AG09319 (cell line): ENCODE data around the gene ERFL.

Experiments
- DNase-seq: peaks from one replicate; pipeline ENCODE4 v3.0.0-alpha.2; 2010; ENCODE audit warnings: low read depth; ENCODE audit errors: extremely low read depth
- TF ChIP-seq, protein P1 (sequence below): IDR thresholded peaks from 2 replicates; pipeline ENCODE4 v1.5.1; 2011; ENCODE audit warnings: low read depth, mild to moderate bottlenecking, inconsistent platforms, low read length, moderate library complexity

The ERFL gene

DNA sequence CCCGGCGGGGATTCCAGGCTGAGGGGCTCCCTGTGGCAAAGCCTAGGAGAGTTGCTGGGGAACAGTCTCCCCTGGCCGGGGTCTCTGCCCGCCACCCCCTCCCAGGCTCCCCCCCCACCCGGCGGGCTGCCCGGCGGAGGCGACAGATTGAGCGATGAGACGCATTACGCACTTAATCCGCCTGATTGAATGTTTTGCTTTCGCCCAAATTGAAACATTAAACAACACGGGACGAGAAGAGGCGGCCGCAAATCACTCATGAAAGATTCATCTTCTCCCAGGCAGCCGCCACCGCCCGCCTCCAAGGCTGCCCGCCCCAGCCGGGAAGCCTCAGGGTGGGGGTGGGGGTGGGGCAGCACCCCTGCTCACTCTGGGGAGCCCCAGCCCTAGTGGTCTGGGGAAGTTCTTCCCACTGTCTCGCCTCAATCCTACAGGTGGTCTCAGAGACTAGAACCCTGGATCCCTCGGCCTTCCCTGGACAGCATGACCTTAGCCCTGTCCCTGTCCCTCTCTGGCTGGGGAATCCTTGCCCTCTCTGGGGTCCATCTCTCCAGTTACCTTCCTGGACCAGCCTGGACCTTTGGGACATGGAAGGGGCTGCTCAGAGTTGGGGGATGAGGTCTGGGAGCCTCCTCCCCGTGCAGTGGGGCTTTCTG, 7.6 kb upstream of the ERFL start:
- TF ChIP-seq, protein P1, sequence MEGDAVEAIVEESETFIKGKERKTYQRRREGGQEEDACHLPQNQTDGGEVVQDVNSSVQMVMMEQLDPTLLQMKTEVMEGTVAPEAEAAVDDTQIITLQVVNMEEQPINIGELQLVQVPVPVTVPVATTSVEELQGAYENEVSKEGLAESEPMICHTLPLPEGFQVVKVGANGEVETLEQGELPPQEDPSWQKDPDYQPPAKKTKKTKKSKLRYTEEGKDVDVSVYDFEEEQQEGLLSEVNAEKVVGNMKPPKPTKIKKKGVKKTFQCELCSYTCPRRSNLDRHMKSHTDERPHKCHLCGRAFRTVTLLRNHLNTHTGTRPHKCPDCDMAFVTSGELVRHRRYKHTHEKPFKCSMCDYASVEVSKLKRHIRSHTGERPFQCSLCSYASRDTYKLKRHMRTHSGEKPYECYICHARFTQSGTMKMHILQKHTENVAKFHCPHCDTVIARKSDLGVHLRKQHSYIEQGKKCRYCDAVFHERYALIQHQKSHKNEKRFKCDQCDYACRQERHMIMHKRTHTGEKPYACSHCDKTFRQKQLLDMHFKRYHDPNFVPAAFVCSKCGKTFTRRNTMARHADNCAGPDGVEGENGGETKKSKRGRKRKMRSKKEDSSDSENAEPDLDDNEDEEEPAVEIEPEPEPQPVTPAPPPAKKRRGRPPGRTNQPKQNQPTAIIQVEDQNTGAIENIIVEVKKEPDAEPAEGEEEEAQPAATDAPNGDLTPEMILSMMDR, result no peak
- DNase-seq, result no peak

DNA sequence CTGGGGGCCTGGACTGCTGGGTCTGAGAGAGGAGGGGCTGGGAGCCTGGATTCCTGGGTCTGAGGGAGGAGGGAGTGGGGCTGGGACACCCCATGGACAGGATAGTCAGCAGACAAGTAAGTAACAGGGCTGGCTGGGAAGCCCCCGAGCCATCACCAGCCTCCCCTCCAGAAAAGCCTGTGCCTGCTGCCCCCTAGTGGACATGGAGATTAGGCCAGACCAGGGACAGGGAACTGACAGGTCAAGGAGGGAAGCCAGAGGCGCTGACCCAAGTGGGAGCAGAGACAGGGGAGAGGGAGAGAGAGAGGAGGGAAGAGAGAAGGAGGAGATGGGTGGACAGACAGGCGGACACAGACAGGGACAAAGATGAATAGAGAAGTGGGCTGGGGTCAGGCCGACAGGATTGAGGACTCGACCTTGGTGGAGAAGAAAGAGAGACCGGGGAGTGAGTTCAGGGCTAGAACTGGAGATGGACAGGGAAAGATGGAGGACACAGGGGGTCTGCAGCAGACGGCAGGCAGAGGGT, 6.7 kb upstream of the ERFL start:
- no peak for DNase-seq
- TF ChIP-seq, protein P1, result peak; percentile 91

DNA sequence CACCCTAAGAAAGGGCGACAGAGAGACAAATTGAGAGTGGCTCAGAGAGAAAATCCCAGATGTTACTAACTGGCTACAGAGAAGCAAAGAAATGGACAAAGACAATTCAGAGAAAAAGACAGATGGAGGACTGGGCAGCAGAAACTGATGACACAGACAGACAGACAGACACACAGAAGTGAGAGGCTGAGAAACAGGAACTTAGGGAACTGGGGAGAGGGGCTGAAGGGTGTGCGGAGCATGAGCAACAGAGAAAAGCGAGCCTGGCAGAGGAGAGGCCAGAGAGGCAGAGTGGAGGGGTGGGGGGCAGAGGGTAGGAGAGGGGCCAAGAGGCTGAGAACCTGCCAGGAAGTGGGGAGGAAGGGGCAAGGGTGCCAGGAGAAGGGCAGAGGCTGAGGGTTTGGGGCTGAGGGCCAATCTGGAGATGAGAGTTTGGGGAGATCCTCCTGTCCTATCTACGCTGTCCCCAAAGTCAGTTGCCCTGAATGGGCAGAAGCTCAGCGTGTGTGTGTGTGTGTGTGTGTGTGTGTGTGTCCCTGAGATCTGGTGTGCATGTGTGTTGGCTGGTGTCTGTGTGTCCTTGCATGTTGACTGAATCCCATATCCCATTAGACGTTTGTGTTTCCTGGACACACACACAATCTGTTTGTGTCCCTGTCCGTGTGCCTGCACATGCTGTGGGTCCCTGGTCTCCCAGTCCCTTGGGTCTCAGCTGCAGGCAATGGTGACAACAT, 5.6 kb upstream of the ERFL start:
- DNase-seq, result no peak
- TF ChIP-seq, protein P1, result no peak

DNA sequence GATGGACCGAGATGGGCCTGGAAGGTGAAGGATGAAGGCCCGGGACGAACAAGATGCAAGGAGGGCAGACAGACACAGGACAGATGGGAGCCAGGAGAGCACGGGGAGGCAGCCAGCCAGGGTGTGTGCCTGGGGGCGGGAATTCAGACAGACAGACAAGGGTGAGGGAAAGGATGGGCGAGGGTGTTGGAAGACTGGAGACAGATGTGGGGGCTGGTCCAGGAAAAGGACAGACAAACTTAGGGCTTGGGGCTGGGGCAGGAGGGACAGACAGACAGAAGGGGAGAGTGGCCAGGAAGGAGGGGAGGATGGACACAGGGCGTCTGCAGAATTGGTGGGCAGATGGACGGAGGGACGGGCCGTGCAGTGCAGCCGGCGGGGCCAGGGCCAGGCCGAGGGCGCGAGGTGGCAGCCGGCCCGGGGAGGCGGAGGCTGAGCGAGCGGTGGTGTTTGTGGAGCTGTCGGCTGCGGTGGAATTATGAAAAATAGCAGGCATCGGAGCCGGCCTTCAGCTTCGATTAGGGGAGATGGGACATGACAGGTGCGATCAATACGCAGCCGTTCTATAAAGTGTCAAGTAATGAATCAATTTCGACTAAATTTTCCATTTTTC, 4.6 kb upstream of the ERFL start:
- no peak for DNase-seq
- TF ChIP-seq, protein P1, result no peak

DNA sequence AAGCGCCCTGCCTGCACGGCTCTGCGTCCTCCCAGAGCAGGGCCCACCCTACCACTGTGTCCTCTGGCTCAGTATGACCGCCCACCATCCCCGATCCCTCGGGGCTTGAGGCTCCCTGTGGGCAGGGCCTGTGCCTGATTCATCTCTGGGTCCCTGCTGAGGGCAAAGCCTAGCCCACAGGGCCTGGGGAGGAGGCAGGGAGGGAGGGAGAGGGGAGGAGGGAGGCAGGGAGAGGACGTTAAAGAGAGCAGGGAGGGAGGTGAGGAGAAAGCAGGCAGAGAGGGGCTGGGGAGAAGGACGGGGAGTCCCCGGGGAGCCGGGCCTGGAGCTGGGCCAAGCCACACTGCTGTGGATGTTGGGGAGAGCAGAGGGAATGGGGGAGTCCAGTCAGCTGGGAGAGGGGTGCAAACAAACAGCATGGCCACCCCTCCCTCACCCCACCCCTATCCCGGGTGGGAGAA, 4.0 kb upstream of the ERFL start:
- DNase-seq, result no peak
- TF ChIP-seq, protein P1, result no peak

DNA sequence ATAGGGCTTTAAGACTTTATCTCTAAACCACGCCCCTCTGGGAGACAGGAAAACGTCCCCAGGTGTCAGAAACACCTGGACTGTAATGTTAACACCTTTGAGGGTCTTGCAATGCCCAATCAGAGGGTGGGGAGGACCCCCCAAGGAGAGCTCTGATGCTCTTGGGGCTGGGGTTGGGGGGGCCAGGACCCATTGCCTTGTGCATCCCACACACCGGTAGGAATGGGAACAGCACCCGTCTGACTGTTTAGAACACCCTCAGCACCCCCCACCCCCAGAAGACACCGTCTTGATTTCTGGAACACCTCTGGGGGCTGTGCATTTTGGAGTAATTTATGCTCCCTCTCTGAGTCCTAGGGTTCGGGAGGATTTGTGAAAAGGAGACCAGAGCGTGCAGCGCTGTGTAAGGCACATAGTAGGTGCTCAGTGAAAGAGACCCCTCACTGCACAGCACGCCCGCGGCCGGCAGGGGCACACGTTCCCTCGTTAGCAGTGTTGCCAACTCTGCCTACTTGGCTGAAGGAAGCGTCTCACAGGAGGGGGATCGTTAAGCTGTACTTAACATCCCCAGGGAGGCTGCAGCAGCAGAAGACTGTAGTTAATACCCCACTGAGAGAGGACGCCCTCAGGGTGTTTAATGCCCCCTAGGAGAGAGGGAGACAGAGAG, 2.8 kb upstream of the ERFL start:
- TF ChIP-seq, protein P1, result peak; percentile 35
- no peak for DNase-seq

DNA sequence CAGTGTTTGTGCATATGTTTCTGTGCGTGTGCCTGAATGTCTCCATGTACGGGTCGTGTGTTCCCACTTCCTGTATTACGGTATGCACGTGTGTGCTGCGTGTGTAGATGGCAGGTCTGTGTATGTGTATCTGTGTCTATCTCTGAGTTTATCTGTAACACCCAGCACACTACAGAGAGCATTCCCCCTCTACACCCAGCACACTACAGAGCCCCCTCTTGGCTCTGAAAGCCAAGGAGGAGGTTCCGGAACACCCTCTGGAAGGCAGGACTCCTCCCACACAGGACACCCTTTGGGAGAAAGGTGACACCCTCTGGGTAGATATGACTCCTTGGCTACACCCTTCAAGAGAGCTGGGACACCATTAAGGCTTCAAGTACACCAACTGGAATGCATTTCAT, 2.1 kb upstream of the ERFL start:
- DNase-seq, result no peak

More for the DNA sequence above, 2.1 kb upstream of the ERFL start:
- TF ChIP-seq, protein P1, result no peak
